ENCODE data around the gene AQP1. TPM values are rescaled to one million over a fixed set of nuclear protein-coding genes. Genes with fewer than 3 reads are reported as not detected.

AQP1 gene
- total RNA-seq, 1 experiment from 2014 or later: 0.52 TPM

- H3K27ac Mint-ChIP-seq (ENCODE audit: unreplicated experiment): no peak overlapping the region
- H3K36me3 Mint-ChIP-seq (ENCODE audit: insufficient read depth, unreplicated experiment): no peaks in the 10 kb centered on the region
- POLR2A ChIA-PET: no interaction called here
- no peak overlapping the region for H3K4me3 Mint-ChIP-seq (ENCODE audit: unreplicated experiment)
- CTCF ChIA-PET: interaction anchor here (0.5 to 1.1 kb wide), 3 partner anchors 11 to 129 kb away, joined by 3 to 5 read pairs (median 3); no protein-coding TSS in a partner anchor
- Histone ChIP-seq H3K4me3 (ENCODE audit: low read depth, low read length) (no peak overlapping the region), H3K36me3 (ENCODE audit: control insufficient read depth, insufficient read depth, low read length) (no peaks in the 10 kb centered on the region), H3K27me3 (replicated peaks; ENCODE audit: control insufficient read depth, insufficient read depth, low read length) (no peaks in the 10 kb centered on the region), H3K4me1 (no peaks in the 10 kb centered on the region), H3K9me3 (0 out of 2 replicates have a peak, but pooled peaks cover 3% of the 10 kb centered on the region)
- TF ChIP-seq, protein P1, sequence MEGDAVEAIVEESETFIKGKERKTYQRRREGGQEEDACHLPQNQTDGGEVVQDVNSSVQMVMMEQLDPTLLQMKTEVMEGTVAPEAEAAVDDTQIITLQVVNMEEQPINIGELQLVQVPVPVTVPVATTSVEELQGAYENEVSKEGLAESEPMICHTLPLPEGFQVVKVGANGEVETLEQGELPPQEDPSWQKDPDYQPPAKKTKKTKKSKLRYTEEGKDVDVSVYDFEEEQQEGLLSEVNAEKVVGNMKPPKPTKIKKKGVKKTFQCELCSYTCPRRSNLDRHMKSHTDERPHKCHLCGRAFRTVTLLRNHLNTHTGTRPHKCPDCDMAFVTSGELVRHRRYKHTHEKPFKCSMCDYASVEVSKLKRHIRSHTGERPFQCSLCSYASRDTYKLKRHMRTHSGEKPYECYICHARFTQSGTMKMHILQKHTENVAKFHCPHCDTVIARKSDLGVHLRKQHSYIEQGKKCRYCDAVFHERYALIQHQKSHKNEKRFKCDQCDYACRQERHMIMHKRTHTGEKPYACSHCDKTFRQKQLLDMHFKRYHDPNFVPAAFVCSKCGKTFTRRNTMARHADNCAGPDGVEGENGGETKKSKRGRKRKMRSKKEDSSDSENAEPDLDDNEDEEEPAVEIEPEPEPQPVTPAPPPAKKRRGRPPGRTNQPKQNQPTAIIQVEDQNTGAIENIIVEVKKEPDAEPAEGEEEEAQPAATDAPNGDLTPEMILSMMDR (IDR thresholded peaks at IDR 0.05; ENCODE audit: insufficient read depth in 1 of 2, low read depth in 1 of 2, low read length in 1 of 2, severe bottlenecking in 1 of 2, unreplicated experiment in 1 of 2): no peak
- H3K4me1 Mint-ChIP-seq (ENCODE audit: low read depth, unreplicated experiment): no peaks in the 10 kb centered on the region
- no peaks in the 10 kb centered on the region for H3K27me3 Mint-ChIP-seq (ENCODE audit: insufficient read depth, unreplicated experiment)
- intact Hi-C loops (cut with micrococcal nuclease; ENCODE audit: unreplicated experiment): no loop called here
- DNase-seq: no peak
- H3K9me3 Mint-ChIP-seq (ENCODE audit: unreplicated experiment): no peaks in the 10 kb centered on the region
- BruUV-seq (replicated peaks): no TSS peak
Observed at GRCh38 chr7:30925117-30925516, 13.5 kb downstream of the AQP1 start.

DNA sequence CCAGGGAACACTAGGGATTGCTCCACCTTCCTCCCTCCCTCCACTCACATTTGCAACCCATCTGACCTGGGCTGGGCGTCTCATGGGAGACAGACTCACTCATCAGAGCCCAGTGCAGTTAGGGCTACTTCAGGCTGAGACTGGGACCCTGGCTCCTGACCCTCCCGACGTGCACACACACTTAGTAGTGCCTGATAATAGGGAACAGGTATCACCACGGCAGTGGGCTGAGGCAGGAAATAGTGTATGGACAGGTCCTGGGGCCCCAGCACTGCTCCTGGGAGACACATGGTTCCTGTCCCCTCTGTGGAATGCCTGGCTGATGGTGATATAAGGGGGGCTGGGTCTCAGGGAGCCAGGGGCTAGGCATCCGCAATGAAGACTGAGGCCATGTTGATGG, 14.3 kb downstream of the AQP1 start:
- Mint-ChIP-seq H3K9me3 (ENCODE audit: unreplicated experiment) (no peaks in the 10 kb centered on the region), H3K27me3 (ENCODE audit: insufficient read depth, unreplicated experiment) (no peaks in the 10 kb centered on the region), H3K4me1 (ENCODE audit: low read depth, unreplicated experiment) (no peaks in the 10 kb centered on the region), H3K36me3 (ENCODE audit: insufficient read depth, unreplicated experiment) (no peaks in the 10 kb centered on the region), H3K4me3 (ENCODE audit: unreplicated experiment) (no peak overlapping the region), H3K27ac (ENCODE audit: unreplicated experiment) (no peak overlapping the region)
- Histone ChIP-seq H3K9me3 (0 out of 2 replicates have a peak, but pooled peaks cover 3% of the 10 kb centered on the region), H3K4me1 (no peaks in the 10 kb centered on the region), H3K36me3 (ENCODE audit: control insufficient read depth, insufficient read depth, low read length) (no peaks in the 10 kb centered on the region), H3K27me3 (replicated peaks; ENCODE audit: control insufficient read depth, insufficient read depth, low read length) (no peaks in the 10 kb centered on the region), H3K4me3 (ENCODE audit: low read depth, low read length) (no peak overlapping the region)
- no peak for DNase-seq
- BruUV-seq (replicated peaks): no TSS peak
- CTCF ChIA-PET: no interaction called here
- POLR2A ChIA-PET: no interaction called here
- TF ChIP-seq, protein P1 (IDR thresholded peaks at IDR 0.05; ENCODE audit: insufficient read depth in 1 of 2, low read depth in 1 of 2, low read length in 1 of 2, severe bottlenecking in 1 of 2, unreplicated experiment in 1 of 2): no peak
- intact Hi-C loops (cut with micrococcal nuclease; ENCODE audit: unreplicated experiment): no loop called here

- 0 out of 2 replicates have a peak, but pooled peaks cover 3% of the 10 kb centered on the region for H3K9me3 ChIP-seq
- no peak overlapping the region for H3K4me3 ChIP-seq (ENCODE audit: low read depth, low read length)
- no peak for DNase-seq
- no peaks in the 10 kb centered on the region for H3K36me3 ChIP-seq (ENCODE audit: control insufficient read depth, insufficient read depth, low read length)
- ChIA-PET CTCF (no interaction called here), POLR2A (no interaction called here)
- Mint-ChIP-seq H3K36me3 (ENCODE audit: insufficient read depth, unreplicated experiment) (no peaks in the 10 kb centered on the region), H3K4me1 (ENCODE audit: low read depth, unreplicated experiment) (no peaks in the 10 kb centered on the region), H3K9me3 (ENCODE audit: unreplicated experiment) (no peaks in the 10 kb centered on the region), H3K4me3 (ENCODE audit: unreplicated experiment) (no peak overlapping the region), H3K27me3 (ENCODE audit: insufficient read depth, unreplicated experiment) (no peaks in the 10 kb centered on the region), H3K27ac (ENCODE audit: unreplicated experiment) (no peak overlapping the region)
- H3K4me1 ChIP-seq: no peaks in the 10 kb centered on the region
- BruUV-seq (replicated peaks): no TSS peak
- H3K27me3 ChIP-seq (replicated peaks; ENCODE audit: control insufficient read depth, insufficient read depth, low read length): no peaks in the 10 kb centered on the region
- intact Hi-C loops (cut with micrococcal nuclease; ENCODE audit: unreplicated experiment): no loop called here
- TF ChIP-seq, protein P1 (IDR thresholded peaks at IDR 0.05; ENCODE audit: insufficient read depth in 1 of 2, low read depth in 1 of 2, low read length in 1 of 2, severe bottlenecking in 1 of 2, unreplicated experiment in 1 of 2): no peak
Observed at GRCh38 chr7:30926313-30926712, 14.7 kb downstream of the AQP1 start.

All from Caco-2 (cell line).